Mesendoderm (in vitro differentiated cells): ENCODE results near the gene GABBR2.

Experiments used
- DNase-seq: peaks from one replicate; pipeline ENCODE4 v3.0.0; 2013
- H2AK5ac ChIP-seq: 2 replicates; pipeline ENCODE4 v1.6.1; 2013; ENCODE audit warnings: low read length, inconsistent platforms
- H2BK120ac ChIP-seq: 2 replicates; pipeline ENCODE4 v1.6.1; 2013; ENCODE audit warnings: low read depth, mild to moderate bottlenecking, low read length, moderate library complexity, mixed read lengths
- H2BK15ac ChIP-seq: replicated peaks from 2 replicates; pipeline ENCODE4 v1.6.1; 2013; ENCODE audit warnings: low read depth, mild to moderate bottlenecking, moderate library complexity
- H2BK5ac ChIP-seq: 2 replicates; pipeline ENCODE4 v1.6.1; 2013; ENCODE audit warnings: low read length, inconsistent platforms
- H3K18ac ChIP-seq: 2 replicates; pipeline ENCODE4 v1.6.1; 2013; ENCODE audit warnings: mild to moderate bottlenecking, low read length, mixed read lengths
- H3K23ac ChIP-seq: one replicate; pipeline ENCODE4 v1.6.1; 2013; ENCODE audit warnings: low read length
- H3K27ac ChIP-seq: 2 replicates; pipeline ENCODE4 v1.5.1; 2013; ENCODE audit warnings: low read depth, mild to moderate bottlenecking, inconsistent platforms, low read length, moderate library complexity
- H3K27me3 ChIP-seq: 2 replicates; pipeline ENCODE4 v1.6.1; 2013; ENCODE audit warnings: low read length, control low read depth, mild to moderate bottlenecking, inconsistent platforms; ENCODE audit not compliant: insufficient read depth, poor library complexity
- H3K36me3 ChIP-seq: 2 replicates; pipeline ENCODE4 v1.6.1; 2013; ENCODE audit warnings: low read length, inconsistent platforms; ENCODE audit not compliant: control insufficient read depth, insufficient read depth
- H3K4ac ChIP-seq: one replicate; pipeline ENCODE4 v1.6.1; 2013; ENCODE audit warnings: low read depth, mild to moderate bottlenecking, low read length, moderate library complexity
- H3K4me1 ChIP-seq: 2 replicates; pipeline ENCODE4 v1.6.1; 2013; ENCODE audit warnings: low read depth, low read length, inconsistent platforms; ENCODE audit not compliant: control insufficient read depth
- H3K4me2 ChIP-seq: 2 replicates; pipeline ENCODE4 v1.6.1; 2013; ENCODE audit warnings: low read length
- H3K4me3 ChIP-seq: 2 replicates; pipeline ENCODE4 v1.5.1; 2013; ENCODE audit warnings: mild to moderate bottlenecking, low read length
- H3K56ac ChIP-seq: one replicate; pipeline ENCODE4 v1.6.1; 2013; ENCODE audit warnings: low read length
- H3K79me1 ChIP-seq: 2 replicates; pipeline ENCODE4 v1.6.1; 2013; ENCODE audit warnings: low read length, inconsistent platforms
- H3K79me2 ChIP-seq: 2 replicates; pipeline ENCODE4 v1.6.1; 2013; ENCODE audit warnings: mild to moderate bottlenecking, low read length; ENCODE audit not compliant: control insufficient read depth, insufficient read depth
- H3K9ac ChIP-seq: 2 replicates; pipeline ENCODE4 v1.6.1; 2013; ENCODE audit warnings: low read length, inconsistent platforms
- H4K5ac ChIP-seq: one replicate; pipeline ENCODE4 v1.6.1; 2013; ENCODE audit warnings: low read length
- H4K8ac ChIP-seq: one replicate; pipeline ENCODE4 v1.6.1; 2013; ENCODE audit warnings: low read depth, mild to moderate bottlenecking, control low read depth, low read length, moderate library complexity
- WGBS: extraction: QIAGEN DNeasy Blood & Tissue Kit; methylation state at CpG from one replicate; pipeline ENCODE4 v1.1.7; 2013; ENCODE audit warnings: low lambda C conversion rate, missing lambda C conversion rate; ENCODE audit not compliant: insufficient coverage; ENCODE audit errors: extremely low coverage; 5-methylcytosine and 5-hydroxymethylcytosine counted together

Gene GABBR2

DNA sequence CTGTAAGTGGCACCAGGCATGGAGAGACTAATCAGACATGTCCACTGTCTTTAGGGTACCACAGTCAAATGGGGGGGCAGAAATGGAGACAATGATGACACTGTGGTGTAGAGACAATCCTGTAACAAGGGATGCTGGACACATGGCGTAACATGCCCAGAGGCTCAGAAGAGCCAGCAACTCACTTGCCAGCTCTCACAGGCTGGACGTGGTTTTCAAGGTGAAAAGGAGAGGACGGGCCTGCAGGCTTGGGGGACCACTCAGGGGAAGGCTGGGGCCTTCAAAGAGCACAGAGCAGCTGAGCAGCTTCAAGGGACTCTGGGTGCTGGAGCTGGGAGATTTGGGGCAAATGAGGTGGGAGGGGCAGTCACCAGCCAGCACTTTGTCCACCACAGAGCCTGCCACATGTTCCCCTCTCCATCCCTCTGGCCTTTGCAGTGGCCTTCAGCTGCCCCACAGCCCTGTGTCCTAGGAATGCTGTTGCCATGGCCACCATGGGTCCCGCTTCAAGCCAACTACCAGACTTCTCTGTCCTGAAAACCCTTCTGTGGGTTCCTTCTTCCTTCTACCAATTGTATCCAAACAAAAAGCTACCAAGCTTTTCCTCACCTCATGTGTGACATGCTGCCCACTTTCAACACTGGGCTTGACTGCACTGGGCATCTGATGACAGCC is 140.4 kb downstream of the GABBR2 start:
- H2BK5ac ChIP-seq = no peak overlapping the region
- H3K4ac ChIP-seq = no peak overlapping the region
- no peak overlapping the region for H2AK5ac ChIP-seq
- WGBS = no CpG with 5 or more reads among the region's 4 CpGs
- H3K79me1 ChIP-seq = no peaks in the 10 kb centered on the region
- H2BK15ac ChIP-seq = no peak overlapping the region
- no peak overlapping the region for H3K27ac ChIP-seq
- H3K4me2 ChIP-seq = no peak overlapping the region
- no peaks in the 10 kb centered on the region for H3K36me3 ChIP-seq
- no peak overlapping the region for H4K8ac ChIP-seq
- no peak for DNase-seq
- H4K5ac ChIP-seq = no peak overlapping the region
- no peak overlapping the region for H3K23ac ChIP-seq
- no peak overlapping the region for H3K56ac ChIP-seq
- no peak overlapping the region for H3K9ac ChIP-seq
- H3K27me3 ChIP-seq = no peaks in the 10 kb centered on the region
- H3K4me3 ChIP-seq = no peak overlapping the region
- H3K4me1 ChIP-seq = no peaks in the 10 kb centered on the region
- H2BK120ac ChIP-seq = no peak overlapping the region
- no peaks in the 10 kb centered on the region for H3K79me2 ChIP-seq
- H3K18ac ChIP-seq = no peak overlapping the region

- H3K56ac ChIP-seq = no peak overlapping the region
- H3K27me3 ChIP-seq = no peaks in the 10 kb centered on the region
- H2BK5ac ChIP-seq = no peak overlapping the region
- WGBS = no CpG with 5 or more reads among the region's 10 CpGs
- H2AK5ac ChIP-seq = no peak overlapping the region
- H2BK120ac ChIP-seq = no peak overlapping the region
- H3K9ac ChIP-seq = no peak overlapping the region
- H3K23ac ChIP-seq = no peak overlapping the region
- no peak overlapping the region for H3K4ac ChIP-seq
- H3K4me3 ChIP-seq = no peak overlapping the region
- H3K4me1 ChIP-seq = no peaks in the 10 kb centered on the region
- H3K4me2 ChIP-seq = no peak overlapping the region
- no peaks in the 10 kb centered on the region for H3K36me3 ChIP-seq
- H3K27ac ChIP-seq = no peak overlapping the region
- no peak overlapping the region for H4K8ac ChIP-seq
- H3K18ac ChIP-seq = no peak overlapping the region
- H2BK15ac ChIP-seq = no peak overlapping the region
- no peaks in the 10 kb centered on the region for H3K79me1 ChIP-seq
- H3K79me2 ChIP-seq = no peaks in the 10 kb centered on the region
- H4K5ac ChIP-seq = no peak overlapping the region
- DNase-seq = no peak
These were observed 141.0 kb downstream of the GABBR2 start for GRCh38 chr9:98567540-98568233.

- H3K27ac ChIP-seq = no peak overlapping the region
- H3K36me3 ChIP-seq = no peaks in the 10 kb centered on the region
- WGBS = no CpG with 5 or more reads among the region's 15 CpGs
- no peak overlapping the region for H3K18ac ChIP-seq
- no peak overlapping the region for H3K56ac ChIP-seq
- no peak overlapping the region for H4K8ac ChIP-seq
- no peaks in the 10 kb centered on the region for H3K27me3 ChIP-seq
- H3K4me1 ChIP-seq = no peaks in the 10 kb centered on the region
- H2BK15ac ChIP-seq = no peak overlapping the region
- no peaks in the 10 kb centered on the region for H3K79me2 ChIP-seq
- no peak for DNase-seq
- H3K23ac ChIP-seq = no peak overlapping the region
- no peak overlapping the region for H2BK5ac ChIP-seq
- H3K4ac ChIP-seq = no peak overlapping the region
- no peak overlapping the region for H4K5ac ChIP-seq
- H2AK5ac ChIP-seq = no peak overlapping the region
- no peak overlapping the region for H2BK120ac ChIP-seq
- H3K9ac ChIP-seq = no peak overlapping the region
- no peaks in the 10 kb centered on the region for H3K79me1 ChIP-seq
- no peak overlapping the region for H3K4me2 ChIP-seq
- no peak overlapping the region for H3K4me3 ChIP-seq
These were observed 143.3 kb downstream of the GABBR2 start for GRCh38 chr9:98565152-98566135.

DNA sequence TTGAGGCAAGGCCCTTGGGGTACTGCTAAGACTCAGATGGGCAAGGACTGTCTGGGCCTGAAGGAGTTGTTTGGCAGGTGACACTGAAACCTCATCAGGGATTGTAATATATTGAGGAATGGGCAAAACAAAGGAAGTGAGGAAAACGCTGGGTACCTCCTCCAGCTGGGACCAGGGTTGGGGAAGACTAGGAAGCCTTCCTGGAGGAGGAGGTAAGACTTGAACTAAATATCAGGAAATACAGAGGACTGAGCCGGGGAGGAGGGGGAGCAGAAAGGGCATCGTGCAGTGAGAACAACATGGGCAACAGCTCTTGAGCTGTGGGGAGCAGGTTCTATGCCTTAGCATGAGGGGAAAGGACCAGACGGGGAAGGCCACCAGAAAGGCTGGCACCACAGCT is 144.0 kb downstream of the GABBR2 start:
- no peak overlapping the region for H3K18ac ChIP-seq
- no peaks in the 10 kb centered on the region for H3K79me2 ChIP-seq
- no CpG with 5 or more reads among the region's 4 CpGs for WGBS

DNA sequence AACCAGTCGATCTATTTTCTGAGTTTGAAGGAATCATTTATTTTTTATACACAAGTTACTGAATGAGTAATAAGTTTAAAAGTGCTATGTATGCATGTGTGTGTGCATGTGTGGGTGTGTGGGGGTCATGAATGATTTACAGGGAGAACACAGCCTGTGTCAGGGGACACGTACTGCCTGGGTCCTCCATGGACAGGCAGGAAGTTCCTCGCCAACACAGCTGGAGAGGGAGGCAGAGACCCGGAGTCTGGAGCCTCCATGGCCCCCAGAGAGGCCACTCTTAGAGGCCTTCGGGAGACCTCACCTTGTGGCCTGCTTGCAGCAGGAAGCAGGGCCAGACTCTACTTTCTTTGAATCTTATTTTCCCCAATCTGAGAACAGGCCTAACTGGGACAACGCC is 144.7 kb downstream of the GABBR2 start:
- no CpG with 5 or more reads among the region's 6 CpGs for WGBS
- no peak overlapping the region for H3K23ac ChIP-seq
- H2AK5ac ChIP-seq = no peak overlapping the region
- no peaks in the 10 kb centered on the region for H3K79me2 ChIP-seq
- H4K8ac ChIP-seq = no peak overlapping the region
- no peak overlapping the region for H3K18ac ChIP-seq
- H2BK5ac ChIP-seq = no peak overlapping the region
- no peaks in the 10 kb centered on the region for H3K4me1 ChIP-seq
- no peaks in the 10 kb centered on the region for H3K79me1 ChIP-seq
- no peak overlapping the region for H2BK120ac ChIP-seq
- no peak overlapping the region for H3K9ac ChIP-seq
- no peak overlapping the region for H3K4me2 ChIP-seq
- H3K27me3 ChIP-seq = no peaks in the 10 kb centered on the region
- DNase-seq = no peak
- H4K5ac ChIP-seq = no peak overlapping the region
- no peak overlapping the region for H2BK15ac ChIP-seq
- no peaks in the 10 kb centered on the region for H3K36me3 ChIP-seq
- H3K27ac ChIP-seq = no peak overlapping the region
- H3K4ac ChIP-seq = no peak overlapping the region
- no peak overlapping the region for H3K56ac ChIP-seq
- H3K4me3 ChIP-seq = no peak overlapping the region

More for the DNA sequence above, 144.0 kb downstream of the GABBR2 start:
- no peak overlapping the region for H2BK120ac ChIP-seq
- H3K23ac ChIP-seq = no peak overlapping the region
- H3K9ac ChIP-seq = no peak overlapping the region
- no peak overlapping the region for H2BK15ac ChIP-seq
- no peak overlapping the region for H2BK5ac ChIP-seq
- H3K4me3 ChIP-seq = no peak overlapping the region
- H2AK5ac ChIP-seq = no peak overlapping the region
- H3K56ac ChIP-seq = no peak overlapping the region
- no peak overlapping the region for H3K27ac ChIP-seq
- no peak for DNase-seq
- H3K79me1 ChIP-seq = no peaks in the 10 kb centered on the region
- H4K5ac ChIP-seq = no peak overlapping the region
- no peak overlapping the region for H3K4ac ChIP-seq
- no peaks in the 10 kb centered on the region for H3K36me3 ChIP-seq
- H3K27me3 ChIP-seq = no peaks in the 10 kb centered on the region
- no peak overlapping the region for H3K4me2 ChIP-seq
- H4K8ac ChIP-seq = no peak overlapping the region
- H3K4me1 ChIP-seq = no peaks in the 10 kb centered on the region
